DMS79 (cell line): ENCODE data around the gene ZNF559.
"Not testable (repeated sequence)": the region's sequence is repeated elsewhere in the genome, so short reads cannot be mapped to it uniquely, and the experiment has no call there.

Experiments
- DNase-seq: peaks from one replicate; lab custom pipeline; 2025; lab: John Stamatoyannopoulos, UW

ZNF559 gene

GRCh38 chr19:9323919-9324583 lies at the start of gene ZNF559:
Gene ZNF559, plus strand, starts transcription at chr19:9324179. Its CDS starts 14,371 bp downstream, at chr19:9338550.
- peak; percentile 94 for DNase-seq

- DNase-seq, result not testable (repeated sequence)
Observed at GRCh38 chr19:9283485-9283884, 40.5 kb upstream of the ZNF559 start.

- DNase-seq, result no peak
Observed at GRCh38 chr19:9289231-9289884, 34.6 kb upstream of the ZNF559 start.

- DNase-seq, result no peak
Observed at GRCh38 chr19:9295411-9295849, 28.5 kb upstream of the ZNF559 start.

GRCh38 chr19:9296336-9296735 lies 27.6 kb upstream of the ZNF559 start:
- no peak for DNase-seq

- no peak for DNase-seq
Observed at GRCh38 chr19:9306443-9306842, 17.5 kb upstream of the ZNF559 start.

- DNase-seq, result no peak
Observed at GRCh38 chr19:9308091-9308770, 15.7 kb upstream of the ZNF559 start.

GRCh38 chr19:9309139-9309973 lies 14.6 kb upstream of the ZNF559 start, which contains the start of gene ZNF699:
Gene ZNF699, minus strand, starts transcription at chr19:9309838. Its CDS starts 4,719 bp downstream, at chr19:9305119.
- peak; percentile 96 for DNase-seq

- peak; percentile 95 for DNase-seq
Observed at GRCh38 chr19:9309974-9310446, 14.0 kb upstream of the ZNF559 start.

GRCh38 chr19:9313756-9314155 lies 10.2 kb upstream of the ZNF559 start:
- no peak for DNase-seq

- DNase-seq, result no peak
Observed at GRCh38 chr19:9321338-9321737, 2.6 kb upstream of the ZNF559 start.

GRCh38 chr19:9321756-9322155 lies 2.2 kb upstream of the ZNF559 start:
- not testable (repeated sequence) for DNase-seq

GRCh38 chr19:9322201-9322600 lies 1.8 kb upstream of the ZNF559 start:
- DNase-seq, result not testable (repeated sequence)

- peak; percentile 85 for DNase-seq
Observed at GRCh38 chr19:9323557-9323918, 441 bp upstream of the ZNF559 start.

- no peak for DNase-seq
Observed at GRCh38 chr19:9324584-9324962, 594 bp downstream of the ZNF559 start.

GRCh38 chr19:9329999-9330398 lies 6.0 kb downstream of the ZNF559 start:
- no peak for DNase-seq

GRCh38 chr19:9342610-9343304 lies 18.8 kb downstream of the ZNF559 start:
- no peak for DNase-seq

GRCh38 chr19:9345005-9345404 lies 21.0 kb downstream of the ZNF559 start:
- no peak for DNase-seq

GRCh38 chr19:9348253-9348652 lies 24.3 kb downstream of the ZNF559 start:
- DNase-seq, result no peak

GRCh38 chr19:9348671-9349070 lies 24.7 kb downstream of the ZNF559 start:
- DNase-seq, result no peak

GRCh38 chr19:9352505-9352904 lies 28.5 kb downstream of the ZNF559 start:
- no peak for DNase-seq
